Body of pancreas (tissue), 4 donors: ENCODE data around the gene DLL4. TPM values are rescaled to one million over a fixed set of nuclear protein-coding genes. Genes with fewer than 3 reads are reported as not detected.
"Not testable (repeated sequence)": the region's sequence is repeated elsewhere in the genome, so short reads cannot be mapped to it uniquely, and the experiment has no call there.

Source experiments
- ATAC-seq: fragments of 150-250 bp; one replicate; pipeline ENCODE4 v1.9.1; 2016
- DNase-seq, 4 donors: peaks; one replicate each; pipeline ENCODE4 v3.0.0-alpha.2; 2019
- H3K27ac ChIP-seq, 4 donors: fragments of 200-600 bp; sonication (generic); 1 replicate in 3 of 4; 2 replicates in 1 of 4; pipeline versions ENCODE4 v1.5.1 to v1.6.1; 2016 to 2019; ENCODE audit warnings: mild to moderate bottlenecking in 1 of 4, mixed read lengths in 1 of 4, moderate library complexity in 1 of 4
- H3K27me3 ChIP-seq, 2 donors: fragments of 200-600 bp; sonication (generic); one replicate each; pipeline ENCODE4 v1.6.0; 2016; ENCODE audit warnings: mild to moderate bottlenecking in 1 of 2
- H3K36me3 ChIP-seq, 2 donors: fragments of 200-600 bp; sonication (generic); replicated peaks in 1 of 2; 2 replicates each; pipeline ENCODE4 v1.5.1; 2016; ENCODE audit warnings: low read depth in 2 of 2; ENCODE audit not compliant: insufficient read depth in 1 of 2
- H3K4me1 ChIP-seq: fragments of 200-600 bp; sonication (generic); one replicate; pipeline ENCODE4 v1.6.0; 2016
- H3K4me3 ChIP-seq, 2 donors: fragments of 200-600 bp; sonication (generic); 1 replicate in 1 of 2; 2 replicates in 1 of 2; pipeline ENCODE4 v1.5.1; 2016 to 2019
- H3K9me3 ChIP-seq, 3 donors: fragments of 200-600 bp; sonication (generic); 1 replicate in 2 of 3; 2 replicates in 1 of 3; pipeline ENCODE4 v1.5.1; 2016
- POLR2A ChIP-seq, 3 donors: fragments of 450-650 bp; IDR thresholded peaks; one replicate each; pipeline ENCODE4 v1.6.1; 2016; ENCODE audit warnings: antibody characterized with exemption in 3 of 3, mild to moderate bottlenecking in 2 of 3
- WGBS, 2 donors: methylation state at CpG; one replicate each; pipeline ENCODE4 v1.1.5; 2017; 5-methylcytosine and 5-hydroxymethylcytosine counted together
- intact Hi-C: fragments of 100-400 bp; cut with DNase I; formaldehyde crosslinking; loops from one replicate; pipeline ENCODE4 v1.15.1; 2023
- total RNA-seq, 2 donors: library from RNA; depleted of rRNA; stranded (reverse); fragments of >200 nt; gene quantifications; one replicate each; pipeline ENCODE4 v1.1.0, GENCODE V29; 2016
- TF ChIP-seq, protein P1 (sequence below), 7 experiments: fragments of 450-650 bp in 4 of 7; fragments of 200-600 bp in 3 of 7; sonication (generic) in 3 of 7; IDR thresholded peaks; one replicate each; pipeline ENCODE4 v1.5.1; 2016 to 2019; ENCODE audit warnings: antibody characterized with exemption in 7 of 7

Gene DLL4
- total RNA-seq, 2 donors from 2014 or later = 0.33 to 3.6 TPM

DNA sequence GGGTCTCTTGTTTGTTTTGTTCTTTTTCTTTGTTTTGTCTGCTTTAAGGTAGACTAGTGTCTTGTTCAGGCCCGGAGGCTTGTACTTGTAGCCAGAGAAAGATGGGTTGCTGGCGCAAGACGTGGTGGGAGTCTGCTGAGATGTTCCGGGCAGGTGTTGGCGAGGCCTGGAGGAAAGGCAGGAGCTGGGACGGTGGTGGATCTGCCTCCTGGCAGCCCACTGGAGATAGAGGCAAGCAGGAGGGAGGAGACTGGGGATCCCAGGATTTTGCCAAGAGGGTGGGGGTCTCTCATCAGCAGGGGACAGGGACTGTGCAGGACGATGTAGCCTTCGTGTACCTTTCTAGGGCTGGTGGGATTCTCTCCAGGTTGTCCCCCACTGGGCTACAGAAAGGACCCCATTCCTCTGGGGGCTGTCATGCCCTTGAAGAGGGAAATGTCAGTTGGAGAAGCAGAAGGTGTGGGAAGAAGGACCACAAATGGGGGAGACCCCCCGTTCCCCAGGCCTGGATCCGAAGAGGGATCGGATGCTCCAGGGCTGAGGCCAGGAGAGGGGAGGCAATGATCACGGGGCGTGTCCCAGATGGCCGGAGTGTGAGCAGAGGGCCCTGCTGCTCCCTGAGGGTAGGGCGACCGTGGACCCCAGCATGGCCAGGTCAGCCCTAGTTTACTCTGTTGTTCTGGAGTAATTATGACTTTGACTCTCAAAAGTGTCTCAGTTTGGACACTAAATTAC lies 31.2 kb downstream of the DLL4 start:
- TF ChIP-seq, protein P1, sequence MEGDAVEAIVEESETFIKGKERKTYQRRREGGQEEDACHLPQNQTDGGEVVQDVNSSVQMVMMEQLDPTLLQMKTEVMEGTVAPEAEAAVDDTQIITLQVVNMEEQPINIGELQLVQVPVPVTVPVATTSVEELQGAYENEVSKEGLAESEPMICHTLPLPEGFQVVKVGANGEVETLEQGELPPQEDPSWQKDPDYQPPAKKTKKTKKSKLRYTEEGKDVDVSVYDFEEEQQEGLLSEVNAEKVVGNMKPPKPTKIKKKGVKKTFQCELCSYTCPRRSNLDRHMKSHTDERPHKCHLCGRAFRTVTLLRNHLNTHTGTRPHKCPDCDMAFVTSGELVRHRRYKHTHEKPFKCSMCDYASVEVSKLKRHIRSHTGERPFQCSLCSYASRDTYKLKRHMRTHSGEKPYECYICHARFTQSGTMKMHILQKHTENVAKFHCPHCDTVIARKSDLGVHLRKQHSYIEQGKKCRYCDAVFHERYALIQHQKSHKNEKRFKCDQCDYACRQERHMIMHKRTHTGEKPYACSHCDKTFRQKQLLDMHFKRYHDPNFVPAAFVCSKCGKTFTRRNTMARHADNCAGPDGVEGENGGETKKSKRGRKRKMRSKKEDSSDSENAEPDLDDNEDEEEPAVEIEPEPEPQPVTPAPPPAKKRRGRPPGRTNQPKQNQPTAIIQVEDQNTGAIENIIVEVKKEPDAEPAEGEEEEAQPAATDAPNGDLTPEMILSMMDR (IDR thresholded peaks at IDR 0.05) = no peak
- TF ChIP-seq POLR2A (IDR thresholded peaks at IDR 0.05) = no peak
- ATAC-seq = no peak
- no peak overlapping the region for H3K27ac ChIP-seq

DNA sequence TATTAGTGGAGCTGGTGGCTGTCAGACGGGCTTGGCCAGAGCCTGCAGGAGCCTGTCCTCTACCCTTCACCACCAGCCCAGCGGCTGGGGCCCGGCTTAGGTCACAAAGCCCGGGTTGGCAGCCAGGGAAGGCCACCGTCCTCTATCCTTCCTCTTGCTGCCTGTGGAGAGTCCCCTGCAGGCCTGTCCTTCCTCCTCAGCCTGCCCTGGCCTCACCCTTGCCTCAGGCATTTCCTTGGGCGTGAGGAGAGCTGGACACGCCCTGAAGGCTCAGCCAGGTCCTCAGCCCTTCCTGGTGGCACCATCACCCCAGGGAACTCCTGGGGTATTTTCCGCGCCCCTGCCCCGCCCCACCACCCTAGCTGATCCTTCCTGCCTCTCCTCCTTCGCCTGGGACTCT lies 31.8 kb downstream of the DLL4 start:
- intact Hi-C loops = no loop called here
- H3K9me3 ChIP-seq = no peaks in the 10 kb centered on the region
- TF ChIP-seq, protein P1 (IDR thresholded peaks at IDR 0.05) = no peak
- no peak for TF ChIP-seq POLR2A (IDR thresholded peaks at IDR 0.05)
- ATAC-seq (no peak), DNase-seq (no peak)
- peaks cover 38% of the 10 kb centered on the region for H3K4me1 ChIP-seq
- no peak overlapping the region for H3K27ac ChIP-seq
- 89 to 93% methylated on average over 8 to 11 of the region's 11 CpGs for WGBS, 2 donors
- H3K27me3 ChIP-seq = no peaks in the 10 kb centered on the region
- no peak overlapping the region for H3K4me3 ChIP-seq
- H3K36me3 ChIP-seq = no peaks in the 10 kb centered on the region

More for the DNA sequence above, 31.2 kb downstream of the DLL4 start:
- H3K4me3 ChIP-seq = no peak overlapping the region
- H3K27me3 ChIP-seq = no peaks in the 10 kb centered on the region
- no peak for DNase-seq
- 91% methylated on average over 16 of the region's 16 CpGs for WGBS, 2 donors
- intact Hi-C loops = no loop called here
- peaks cover 38% of the 10 kb centered on the region for H3K4me1 ChIP-seq
- H3K36me3 ChIP-seq = no peaks in the 10 kb centered on the region
- H3K9me3 ChIP-seq = no peaks in the 10 kb centered on the region

DNA sequence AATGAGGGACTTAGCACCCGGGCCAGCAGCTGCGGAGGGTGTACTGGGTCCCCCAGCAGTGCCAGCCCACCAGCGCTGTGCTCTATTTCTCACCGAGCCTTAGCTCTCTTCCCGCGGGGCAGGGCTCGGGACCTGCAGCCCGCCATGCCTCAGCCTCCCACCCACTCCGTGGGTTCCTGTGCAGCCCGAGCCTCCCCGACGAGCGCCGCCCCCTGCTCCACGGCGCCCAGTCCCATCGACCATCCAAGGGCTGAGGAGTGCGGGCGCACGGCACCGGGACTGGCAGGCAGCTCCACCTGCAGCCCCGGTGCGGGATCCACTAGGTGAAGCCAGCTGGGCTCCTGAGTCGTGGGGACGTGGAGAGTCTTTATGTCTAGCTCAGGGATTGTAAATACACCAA lies 32.6 kb downstream of the DLL4 start:
- H3K36me3 ChIP-seq, H3K27me3 ChIP-seq, H3K4me3 ChIP-seq, H3K9me3 ChIP-seq, ATAC-seq, intact Hi-C loops, DNase-seq, H3K27ac ChIP-seq: not testable (repeated sequence)
- WGBS, 2 donors = 89 to 99% methylated on average over 14 to 19 of the region's 25 CpGs
- peaks cover 35% of the 10 kb centered on the region for H3K4me1 ChIP-seq

DNA sequence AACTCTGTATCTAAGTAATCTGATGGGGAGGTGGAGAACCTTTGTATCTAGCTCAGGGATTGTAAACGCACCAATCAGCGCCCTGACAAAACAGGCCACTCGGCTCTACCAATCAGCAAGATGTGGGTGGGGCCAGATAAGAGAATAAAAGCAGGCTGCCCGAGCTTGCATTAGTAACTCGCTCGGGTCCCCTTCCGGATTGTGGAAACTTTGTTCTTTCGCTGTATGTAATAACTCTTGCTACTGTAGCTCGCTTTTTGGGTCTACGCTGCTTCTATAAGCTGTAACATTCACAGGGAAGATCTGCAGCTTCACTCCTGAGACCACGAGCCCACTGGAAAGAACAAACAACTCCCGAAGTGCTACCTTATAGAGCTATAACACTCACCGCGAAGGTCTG lies 33.2 kb downstream of the DLL4 start:
- intact Hi-C loops, H3K27ac ChIP-seq, H3K9me3 ChIP-seq, H3K36me3 ChIP-seq, ATAC-seq, H3K27me3 ChIP-seq, DNase-seq, H3K4me3 ChIP-seq: not testable (repeated sequence)
- H3K4me1 ChIP-seq = peaks cover 29% of the 10 kb centered on the region
- 85 to 87% methylated on average over 14 of the region's 14 CpGs for WGBS, 2 donors

DNA sequence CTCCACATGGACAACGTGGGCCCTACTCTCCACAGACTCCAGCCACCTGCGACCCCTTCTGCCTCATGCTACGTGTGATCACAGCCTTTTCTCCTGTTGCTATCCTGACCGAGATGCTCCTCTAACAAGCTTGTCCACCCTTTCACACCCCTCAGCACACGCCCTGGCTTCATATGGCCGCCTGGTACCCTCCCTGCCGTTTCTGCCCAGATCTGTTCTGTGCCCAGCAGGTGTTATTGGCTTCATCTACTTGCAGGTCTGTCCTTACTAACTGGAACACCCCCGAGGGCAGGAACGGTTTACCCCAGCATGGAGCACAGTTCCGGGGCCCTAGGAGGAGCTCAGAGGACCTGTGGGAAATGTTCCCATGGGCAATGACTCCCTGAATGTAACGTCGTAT lies 34.1 kb downstream of the DLL4 start:
- DNase-seq = no peak
- ATAC-seq = no peak
- peaks cover 20% of the 10 kb centered on the region for H3K4me1 ChIP-seq
- intact Hi-C loops = no loop called here
- H3K36me3 ChIP-seq = no peaks in the 10 kb centered on the region
- no peaks in the 10 kb centered on the region for H3K27me3 ChIP-seq
- no peak overlapping the region for H3K27ac ChIP-seq
- TF ChIP-seq POLR2A (IDR thresholded peaks at IDR 0.05) = no peak
- TF ChIP-seq, protein P1 (IDR thresholded peaks at IDR 0.05) = no peak
- H3K9me3 ChIP-seq = no peaks in the 10 kb centered on the region
- WGBS, 2 donors = 92 to 93% methylated on average over 12 of the region's 12 CpGs
- no peak overlapping the region for H3K4me3 ChIP-seq

DNA sequence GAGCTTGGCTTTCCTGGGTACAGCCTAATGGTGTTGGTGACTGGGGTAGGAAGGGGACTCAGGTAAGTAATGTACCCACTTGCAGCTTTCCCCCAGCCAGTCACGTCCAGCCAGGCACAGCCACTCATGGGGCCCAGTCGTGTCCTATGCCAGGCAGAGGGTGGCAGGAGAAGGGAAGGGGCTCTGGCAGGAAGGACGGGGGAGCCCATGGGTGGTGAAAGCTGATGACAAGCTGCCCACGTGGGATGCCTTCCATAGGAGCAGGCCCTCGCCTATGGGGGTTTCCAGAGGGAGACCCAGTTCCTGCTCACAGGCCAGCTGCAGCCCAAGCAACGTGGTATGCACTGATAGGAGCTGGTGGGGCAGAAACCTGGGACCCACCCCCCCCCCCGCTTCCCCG lies 34.9 kb downstream of the DLL4 start:
- no peaks in the 10 kb centered on the region for H3K9me3 ChIP-seq
- H3K27ac ChIP-seq = no peak overlapping the region
- no peak overlapping the region for H3K4me3 ChIP-seq
- intact Hi-C loops = no loop called here
- peaks cover 15% of the 10 kb centered on the region for H3K4me1 ChIP-seq
- no peak for ATAC-seq
- H3K36me3 ChIP-seq = no peaks in the 10 kb centered on the region
- 85 to 92% methylated on average over 5 to 8 of the region's 8 CpGs for WGBS, 2 donors
- no peaks in the 10 kb centered on the region for H3K27me3 ChIP-seq
- peak in 1 of 4 donors; percentile 3 for DNase-seq
- TF ChIP-seq POLR2A (IDR thresholded peaks at IDR 0.05) = no peak
- TF ChIP-seq, protein P1 (IDR thresholded peaks at IDR 0.05) = no peak
